Measurements from ENCODE around the gene CIROP.
"Not testable (repeated sequence)": the region's sequence is repeated elsewhere in the genome, so short reads cannot be mapped to it uniquely, and the experiment has no call there.

The CIROP gene

GRCh38 chr14:23112359-23113178, 7.8 kb upstream of the CIROP start:
- no peak for DNase-seq

DNA sequence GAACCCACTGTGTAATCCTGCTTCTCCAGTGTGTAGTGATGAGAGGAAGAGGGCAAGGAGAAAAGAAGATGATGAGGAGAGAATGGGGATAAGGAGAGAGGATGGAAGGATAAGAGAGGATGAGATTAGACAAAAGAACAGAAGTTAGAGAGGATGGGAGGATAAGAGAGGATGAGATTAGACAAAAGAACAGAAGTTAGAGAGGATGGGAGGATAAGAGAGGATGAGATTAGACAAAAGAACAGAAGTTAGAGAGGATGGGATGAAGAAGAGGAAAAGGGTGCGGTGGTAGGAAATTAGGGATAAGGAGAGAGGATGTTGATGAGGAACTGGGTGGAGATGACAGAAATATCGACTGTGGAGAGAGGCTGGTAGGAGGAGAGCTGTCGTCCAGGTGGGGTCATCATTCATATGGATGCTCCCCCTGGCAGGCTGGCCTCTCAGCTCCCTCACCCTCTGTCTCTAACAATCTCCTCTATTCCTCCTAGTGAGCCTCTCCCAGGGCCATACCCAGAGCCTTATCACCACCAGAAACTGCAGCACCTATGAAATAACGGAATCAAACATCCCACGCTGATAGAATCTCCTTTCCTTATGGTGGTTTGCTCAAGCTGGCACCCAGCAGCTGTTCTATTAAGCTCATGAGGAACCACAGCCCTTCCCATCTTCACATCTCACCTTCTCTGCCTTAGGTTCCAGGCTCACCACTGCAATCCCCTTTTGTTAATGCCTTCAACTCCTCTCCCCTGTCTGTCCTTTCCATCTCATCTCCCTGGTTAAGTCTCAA, 6.0 kb upstream of the CIROP start:
- DNase-seq = no peak

DNA sequence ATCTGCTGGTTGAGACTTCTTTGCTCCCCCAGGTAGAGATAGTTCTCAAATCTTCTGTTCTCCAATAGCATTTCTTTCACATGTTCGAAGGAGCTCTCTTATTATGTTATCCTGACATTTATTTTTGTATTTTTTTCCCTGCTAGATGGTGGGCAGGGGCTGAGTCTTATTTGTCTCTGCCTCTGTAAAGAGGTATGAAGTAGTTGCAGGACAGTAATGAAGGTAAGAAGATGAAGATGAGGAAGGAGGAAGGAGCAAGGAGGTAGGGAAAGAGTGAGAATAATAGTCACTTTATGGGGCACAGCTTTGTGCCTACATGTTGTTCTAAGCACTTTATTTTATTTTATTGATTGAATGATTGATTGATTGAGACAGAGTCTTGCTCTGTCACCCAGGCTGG, 5.0 kb upstream of the CIROP start:
- no peak for DNase-seq

GRCh38 chr14:23108169-23108568, 3.4 kb upstream of the CIROP start:
- DNase-seq = not testable (repeated sequence)

- DNase-seq = not testable (repeated sequence)
Observed at GRCh38 chr14:23107620-23108019, 2.8 kb upstream of the CIROP start.

- DNase-seq = no peak
Observed at GRCh38 chr14:23106747-23107045, 1.9 kb upstream of the CIROP start.

GRCh38 chr14:23105348-23105824, 597 bp upstream of the CIROP start:
- DNase-seq = no peak

DNA sequence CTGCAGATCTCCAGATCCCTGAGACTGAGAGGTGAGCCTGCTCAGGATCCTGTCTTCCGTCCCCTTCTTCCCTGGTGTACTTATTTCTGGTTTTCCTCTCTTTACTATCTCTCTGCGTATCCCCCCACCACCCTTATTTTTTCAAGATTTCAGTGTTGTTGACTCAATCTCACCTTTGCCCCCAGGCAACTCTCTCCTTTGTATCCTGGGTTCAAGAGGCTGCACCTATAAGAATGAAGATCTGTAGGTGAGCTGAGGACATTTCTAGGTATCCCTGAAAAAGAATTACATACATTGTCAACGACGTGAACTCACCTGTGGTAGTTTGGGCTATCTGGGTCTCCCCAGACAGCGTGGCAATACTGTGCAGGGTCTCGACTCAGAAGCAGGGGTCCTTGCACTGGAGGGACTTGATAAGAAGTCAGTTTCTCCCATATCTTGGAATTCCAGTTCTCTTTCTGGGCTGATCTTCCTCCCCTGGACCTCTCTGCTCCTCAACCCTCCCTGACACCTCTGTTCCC, 659 bp downstream of the CIROP start:
- DNase-seq = no peak

DNA sequence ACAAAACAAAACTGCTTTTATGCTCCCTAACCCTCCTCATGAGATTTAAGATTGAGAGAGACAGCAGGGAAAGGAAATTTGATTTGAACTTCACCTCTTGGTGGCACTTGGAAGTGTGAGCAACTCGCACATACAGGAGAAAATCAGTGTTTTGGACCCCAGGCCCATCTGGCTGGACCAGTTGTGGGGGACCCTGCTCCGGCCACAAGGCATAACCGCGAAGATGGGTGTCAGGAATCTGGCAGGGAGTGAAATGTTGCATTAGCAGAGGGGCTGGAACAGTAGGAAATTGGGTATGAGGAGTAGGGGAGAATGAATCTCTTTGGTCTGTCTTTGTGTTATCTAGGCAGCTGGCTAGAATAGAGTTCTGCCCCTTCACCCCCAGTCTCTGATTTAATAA, 1.2 kb downstream of the CIROP start:
- DNase-seq = no peak

DNA sequence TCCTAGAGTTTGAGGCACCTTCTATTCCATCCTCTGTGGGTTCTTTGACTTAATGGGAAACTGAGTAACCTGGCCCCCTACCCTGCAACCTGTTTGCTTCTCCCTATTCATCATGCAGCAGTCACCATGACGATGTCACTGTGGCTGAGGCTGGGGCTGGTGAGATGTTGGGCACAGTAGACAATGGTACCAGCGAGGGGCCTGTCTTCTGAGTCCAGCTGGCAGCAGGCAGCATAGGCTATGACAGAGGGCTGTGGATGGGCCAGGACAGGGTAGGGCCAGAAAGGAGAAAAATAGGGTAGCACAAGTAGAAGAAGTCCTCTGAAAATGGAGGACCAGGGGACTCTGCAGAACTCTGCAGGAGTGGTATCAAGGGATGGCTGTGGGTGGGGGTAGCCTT, 2.0 kb downstream of the CIROP start:
- no peak for DNase-seq

DNA sequence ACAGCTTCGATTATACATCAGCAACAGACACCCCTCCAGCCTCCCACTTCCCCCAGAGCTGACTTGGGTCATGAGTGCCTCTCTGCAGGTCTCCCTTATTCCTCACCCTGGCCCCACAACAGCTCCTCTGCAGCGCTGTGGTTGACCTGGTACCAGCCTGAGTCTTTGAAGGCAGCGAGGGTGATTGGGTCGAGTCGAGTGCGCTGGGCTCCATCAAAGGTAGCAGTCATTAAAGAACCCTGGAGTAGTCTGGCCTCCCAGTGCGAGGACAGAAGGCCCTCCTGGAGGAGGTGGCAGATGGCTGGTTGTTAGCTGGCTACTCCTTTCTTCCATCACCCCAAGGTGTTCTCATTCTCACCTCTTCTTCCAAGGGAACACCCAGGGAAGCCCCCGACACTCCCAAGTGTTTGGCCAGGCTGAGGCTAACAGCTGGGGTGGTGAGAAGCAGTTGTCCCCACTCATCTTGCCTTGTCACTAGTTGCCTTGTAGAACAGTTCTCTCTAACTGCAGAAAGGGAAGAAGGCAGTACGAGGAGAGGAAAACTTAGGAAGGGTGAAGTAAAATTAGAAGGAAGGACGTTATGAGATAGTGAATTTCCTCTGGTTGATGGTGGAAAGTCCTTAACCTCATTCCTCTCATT, 2.7 kb downstream of the CIROP start:
- no peak for DNase-seq

- no peak for DNase-seq
Observed at GRCh38 chr14:23101213-23101970, 3.4 kb downstream of the CIROP start.

GRCh38 chr14:23099212-23099861, 5.5 kb downstream of the CIROP start:
- no peak for DNase-seq

GRCh38 chr14:23097786-23098185, 7.0 kb downstream of the CIROP start:
- DNase-seq = no peak

- DNase-seq = no peak
Observed at GRCh38 chr14:23095196-23096108, 9.3 kb downstream of the CIROP start, which contains the start of gene C14orf119. Gene C14orf119, plus strand, starts transcription at chr14:23095505. Its CDS starts 2,154 bp downstream, at chr14:23097659.

DNA sequence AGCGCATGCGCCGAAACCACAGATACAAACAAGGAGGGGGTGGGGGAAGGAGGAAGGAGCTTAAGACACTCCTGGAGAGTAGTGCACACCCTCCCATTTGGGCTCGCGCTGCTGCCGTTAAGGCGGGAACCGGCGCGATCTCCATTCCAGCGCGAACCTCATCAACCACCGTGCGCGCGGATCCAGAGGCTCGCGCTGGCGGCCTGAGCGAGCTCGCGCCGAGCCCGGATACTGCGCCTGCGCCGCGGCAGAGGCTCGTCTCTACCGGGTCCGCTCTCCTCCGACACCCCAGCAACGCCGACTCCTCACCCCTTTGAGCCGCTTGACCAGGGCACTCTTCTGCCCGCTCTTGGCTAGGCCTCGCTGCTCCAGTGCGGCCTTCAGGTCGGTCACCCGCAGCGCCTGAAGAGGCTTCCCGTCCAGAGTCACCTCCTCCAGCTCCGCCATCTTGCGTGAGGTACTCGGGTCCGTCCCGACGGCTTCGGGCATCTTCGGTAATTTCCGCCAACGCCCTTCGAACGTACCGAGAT, 10.1 kb downstream of the CIROP start, which contains the start of gene ACIN1:
Gene ACIN1, minus strand, starts transcription at position 471 of the 530 bp plus-strand sequence. Its CDS starts 24 bp downstream, at position 447.
- no peak for DNase-seq

DNA sequence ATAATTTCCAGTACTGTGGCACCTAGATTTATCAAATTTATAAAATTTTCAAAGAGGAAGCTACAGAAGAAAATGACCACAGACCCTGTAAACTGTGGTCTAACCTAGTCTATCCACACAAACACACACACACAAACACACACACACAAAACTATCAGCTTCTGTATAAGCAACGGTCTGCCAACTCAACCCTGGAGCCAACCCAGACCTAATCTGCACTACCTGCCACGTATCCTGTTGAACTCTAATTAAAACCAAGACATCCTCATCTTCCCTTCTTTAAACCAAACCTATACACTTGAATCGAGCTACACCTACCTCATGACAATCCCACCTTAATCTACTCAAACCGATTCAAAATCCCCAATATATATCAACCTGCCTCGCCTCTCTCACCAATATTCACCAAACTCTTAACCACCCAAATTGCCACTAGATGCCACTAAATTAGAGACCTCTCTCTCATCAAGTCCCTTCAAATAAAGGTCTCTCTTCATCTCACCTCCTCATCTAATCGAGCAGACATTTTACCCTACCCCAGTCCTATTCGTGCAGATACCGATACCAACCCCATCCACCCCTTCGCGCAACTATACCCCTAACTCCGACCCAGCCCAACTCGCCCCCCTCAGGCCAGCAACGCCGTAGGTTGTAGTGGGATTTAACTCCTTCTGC, 10.7 kb downstream of the CIROP start:
- DNase-seq = no peak

DNA sequence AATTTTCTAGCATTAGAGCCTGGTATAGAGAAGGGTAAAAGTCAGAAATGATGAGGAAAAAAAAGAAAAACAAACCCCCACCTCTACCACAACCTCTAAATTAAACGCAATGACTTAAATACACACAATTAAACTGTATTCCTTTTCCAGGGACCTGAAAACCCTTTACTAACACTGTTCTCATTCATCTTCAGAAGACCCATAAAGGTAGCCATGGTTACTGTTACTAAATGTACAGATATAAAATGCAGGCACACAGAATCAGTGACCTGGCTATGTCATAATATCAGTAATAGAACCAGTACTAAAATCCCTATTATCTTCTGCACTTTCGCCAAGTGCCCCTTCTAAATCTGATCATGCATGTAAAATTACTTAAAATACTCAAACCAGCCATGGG, 11.3 kb downstream of the CIROP start:
- no peak for DNase-seq

DNA sequence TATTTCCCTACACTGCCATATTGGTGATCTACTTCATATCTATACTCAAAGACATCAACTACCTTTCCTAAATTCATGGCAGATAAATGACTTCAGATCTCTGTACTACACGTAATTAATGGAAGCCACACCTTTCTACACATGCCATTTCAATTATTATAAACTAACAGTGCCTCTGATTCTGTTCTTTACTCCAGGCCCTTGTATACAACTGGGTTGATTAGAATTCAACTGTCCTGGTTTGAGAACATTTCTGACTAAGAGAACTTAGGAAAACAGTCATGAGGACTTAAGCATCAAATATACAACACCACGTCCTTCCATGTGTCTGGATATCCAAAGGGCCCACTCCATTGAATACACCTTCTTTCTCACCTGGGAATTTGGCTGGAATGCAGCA, 11.7 kb downstream of the CIROP start:
- no peak for DNase-seq

Data from kidney glomerular epithelial cell (primary cell).